Mesothelial cell of epicardium (in vitro differentiated cells): ENCODE results near the gene PALD1. TPM values are rescaled to one million over a fixed set of nuclear protein-coding genes. Genes with fewer than 3 reads are reported as not detected.

Source experiments
- DNase-seq, 2 experiments: peaks; one replicate each; pipeline ENCODE4 v3.0.0; 2021; ENCODE audit warnings: low spot score in 2 of 2; ENCODE audit not compliant: unreplicated experiment in 2 of 2
- H3K27ac Mint-ChIP-seq: 2 replicates; pipeline ENCODE4 v1.8.0; 2021; ENCODE audit warnings: mixed read lengths
- H3K27me3 Mint-ChIP-seq: 2 replicates; pipeline ENCODE4 v1.8.0; 2021; ENCODE audit warnings: low read depth, mixed read lengths
- H3K36me3 Mint-ChIP-seq: 2 replicates; pipeline ENCODE4 v1.8.0; 2021; ENCODE audit warnings: mixed read lengths
- H3K4me1 Mint-ChIP-seq: 2 replicates; pipeline ENCODE4 v1.8.0; 2021; ENCODE audit warnings: mixed read lengths
- H3K4me3 Mint-ChIP-seq: 2 replicates; pipeline ENCODE4 v1.8.0; 2021; ENCODE audit warnings: mild to moderate bottlenecking, moderate library complexity, mixed read lengths
- H3K9me3 Mint-ChIP-seq: 2 replicates; pipeline ENCODE4 v1.8.0; 2021; ENCODE audit warnings: mixed read lengths
- CTCF ChIP-seq: fragments of 200-600 bp; sonication (generic); IDR thresholded peaks from one replicate; pipeline ENCODE4 v1.5.0; 2021; ENCODE audit warnings: antibody characterized with exemption; ENCODE audit not compliant: unreplicated experiment
- total RNA-seq: library from RNA; stranded (reverse); gene quantifications from 3 replicates; pipeline ENCODE4 v1.2.1, GENCODE V29; 2021

PALD1 gene
- total RNA-seq, 1 donor from 2014 or later = 4.9 TPM

- H3K27ac Mint-ChIP-seq = no peak overlapping the region
- peaks cover 12% of the 10 kb centered on the region for H3K4me1 Mint-ChIP-seq
- no peak for TF ChIP-seq CTCF
- H3K36me3 Mint-ChIP-seq = no peaks in the 10 kb centered on the region
- H3K4me3 Mint-ChIP-seq = no peak overlapping the region
- DNase-seq = no peak
- H3K27me3 Mint-ChIP-seq = no peaks in the 10 kb centered on the region
- no peaks in the 10 kb centered on the region for H3K9me3 Mint-ChIP-seq
These were observed 121.2 kb downstream of the PALD1 start for GRCh38 chr10:70599791-70600190.

- H3K9me3 Mint-ChIP-seq = no peaks in the 10 kb centered on the region
- H3K4me3 Mint-ChIP-seq = no peak overlapping the region
- no peak for DNase-seq
- H3K27ac Mint-ChIP-seq = no peak overlapping the region
- peaks cover 12% of the 10 kb centered on the region for H3K4me1 Mint-ChIP-seq
- no peaks in the 10 kb centered on the region for H3K27me3 Mint-ChIP-seq
- no peak for TF ChIP-seq CTCF
- H3K36me3 Mint-ChIP-seq = no peaks in the 10 kb centered on the region
These were observed 122.2 kb downstream of the PALD1 start for GRCh38 chr10:70600512-70601395.

- no peak for DNase-seq
- no peaks in the 10 kb centered on the region for H3K9me3 Mint-ChIP-seq
- no peak overlapping the region for H3K4me3 Mint-ChIP-seq
- no peak overlapping the region for H3K27ac Mint-ChIP-seq
- H3K36me3 Mint-ChIP-seq = no peaks in the 10 kb centered on the region
- no peak for TF ChIP-seq CTCF
- peaks cover 12% of the 10 kb centered on the region for H3K4me1 Mint-ChIP-seq
- no peaks in the 10 kb centered on the region for H3K27me3 Mint-ChIP-seq
These were observed 123.2 kb downstream of the PALD1 start for GRCh38 chr10:70601746-70602145.

- Mint-ChIP-seq H3K36me3 (no peaks in the 10 kb centered on the region), H3K4me1 (peaks cover 7% of the 10 kb centered on the region), H3K27ac (no peak within 1 kb of the TSS), H3K27me3 (no peaks in the 10 kb centered on the region), H3K4me3 (no peak within 1 kb of the TSS), H3K9me3 (peaks cover 6% of the 10 kb centered on the region)
- DNase-seq = no peak
- TF ChIP-seq CTCF = no peak
These were observed 124.3 kb downstream of the PALD1 start, which contains the start of gene PRF1 for GRCh38 chr10:70602665-70603448. TSS of gene PRF1 (minus strand) at chr10:70602741. CDS start at chr10:70600902, 1,839 bp downstream.

GRCh38 chr10:70603449-70603801 lies 124.9 kb downstream of the PALD1 start:
- TF ChIP-seq CTCF = no peak
- Mint-ChIP-seq H3K9me3 (peaks cover 6% of the 10 kb centered on the region), H3K36me3 (no peaks in the 10 kb centered on the region), H3K27me3 (no peaks in the 10 kb centered on the region), H3K4me1 (peaks cover 7% of the 10 kb centered on the region), H3K4me3 (no peak overlapping the region), H3K27ac (no peak overlapping the region)
- no peak for DNase-seq
